Fibroblast of lung (primary cell): ENCODE results near the gene LENG9.
"Not testable (repeated sequence)": the region's sequence is repeated elsewhere in the genome, so short reads cannot be mapped to it uniquely, and the experiment has no call there.

Experiments
- CTCF ChIP-seq, 2 donors: IDR thresholded peaks in 1 of 2; conservative IDR thresholded peaks in 1 of 2; 1 replicate in 1 of 2; 2 replicates in 1 of 2; pipeline ENCODE4 v1.5.1; 2011 to 2012; ENCODE audit warnings: low read length in 2 of 2, control low read depth in 1 of 2, inconsistent platforms in 1 of 2, low read depth in 1 of 2, mild to moderate bottlenecking in 1 of 2
- EZH2 ChIP-seq: IDR thresholded peaks from 2 replicates; pipeline ENCODE4 v1.5.1; 2012; ENCODE audit warnings: low read length, control low read depth, mild to moderate bottlenecking; ENCODE audit errors: missing control alignments

DNA sequence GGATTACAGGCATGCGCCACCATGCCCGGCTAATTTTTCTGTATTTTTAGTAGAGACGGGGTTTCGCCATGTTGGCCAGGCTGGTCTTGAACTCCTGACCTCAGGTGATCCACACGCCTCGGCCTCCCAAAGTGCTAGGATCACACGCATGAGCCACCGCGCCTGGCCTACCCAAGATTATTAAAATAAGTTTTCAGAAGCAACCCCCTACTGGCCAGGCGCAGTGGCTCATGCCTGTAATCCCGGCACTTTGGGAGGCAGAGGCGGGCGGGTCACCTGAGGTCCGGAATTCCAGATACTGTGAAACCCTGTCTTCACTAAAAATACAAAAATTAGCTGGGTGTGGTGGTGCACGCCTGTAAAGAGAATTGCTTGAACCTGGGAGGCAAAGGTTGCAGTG lies 17.2 kb downstream of the LENG9 start:
- not testable (repeated sequence) for TF ChIP-seq CTCF (conservative IDR thresholded peaks at IDR 0.05 in 1 of 2, IDR thresholded peaks at IDR 0.05 in 1 of 2; ENCODE audit: low read depth in 1 of 2, low read length in 2 of 2); EZH2
